Measurements from ENCODE around the gene SFXN2.
A peak's percentile ranks its signal among the peaks of the same experiment; 100 is the strongest.
"Not testable (repeated sequence)": the region's sequence is repeated elsewhere in the genome, so short reads cannot be mapped to it uniquely, and the experiment has no call there.

Gene SFXN2, protein sequence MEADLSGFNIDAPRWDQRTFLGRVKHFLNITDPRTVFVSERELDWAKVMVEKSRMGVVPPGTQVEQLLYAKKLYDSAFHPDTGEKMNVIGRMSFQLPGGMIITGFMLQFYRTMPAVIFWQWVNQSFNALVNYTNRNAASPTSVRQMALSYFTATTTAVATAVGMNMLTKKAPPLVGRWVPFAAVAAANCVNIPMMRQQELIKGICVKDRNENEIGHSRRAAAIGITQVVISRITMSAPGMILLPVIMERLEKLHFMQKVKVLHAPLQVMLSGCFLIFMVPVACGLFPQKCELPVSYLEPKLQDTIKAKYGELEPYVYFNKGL

GRCh38 chr10:102714621-102715455, at the start of gene SFXN2:
TSS of gene SFXN2 (plus strand) at chr10:102714636. CDS start at chr10:102726637, 12,001 bp downstream.
- no peak for DNase-seq

- DNase-seq: no peak
These were observed 48.4 kb upstream of the SFXN2 start for GRCh38 chr10:102665904-102666509.

- DNase-seq: not testable (repeated sequence)
These were observed 47.0 kb upstream of the SFXN2 start for GRCh38 chr10:102667411-102667810.

- DNase-seq: no peak
These were observed 45.9 kb upstream of the SFXN2 start for GRCh38 chr10:102668326-102669107.

DNA sequence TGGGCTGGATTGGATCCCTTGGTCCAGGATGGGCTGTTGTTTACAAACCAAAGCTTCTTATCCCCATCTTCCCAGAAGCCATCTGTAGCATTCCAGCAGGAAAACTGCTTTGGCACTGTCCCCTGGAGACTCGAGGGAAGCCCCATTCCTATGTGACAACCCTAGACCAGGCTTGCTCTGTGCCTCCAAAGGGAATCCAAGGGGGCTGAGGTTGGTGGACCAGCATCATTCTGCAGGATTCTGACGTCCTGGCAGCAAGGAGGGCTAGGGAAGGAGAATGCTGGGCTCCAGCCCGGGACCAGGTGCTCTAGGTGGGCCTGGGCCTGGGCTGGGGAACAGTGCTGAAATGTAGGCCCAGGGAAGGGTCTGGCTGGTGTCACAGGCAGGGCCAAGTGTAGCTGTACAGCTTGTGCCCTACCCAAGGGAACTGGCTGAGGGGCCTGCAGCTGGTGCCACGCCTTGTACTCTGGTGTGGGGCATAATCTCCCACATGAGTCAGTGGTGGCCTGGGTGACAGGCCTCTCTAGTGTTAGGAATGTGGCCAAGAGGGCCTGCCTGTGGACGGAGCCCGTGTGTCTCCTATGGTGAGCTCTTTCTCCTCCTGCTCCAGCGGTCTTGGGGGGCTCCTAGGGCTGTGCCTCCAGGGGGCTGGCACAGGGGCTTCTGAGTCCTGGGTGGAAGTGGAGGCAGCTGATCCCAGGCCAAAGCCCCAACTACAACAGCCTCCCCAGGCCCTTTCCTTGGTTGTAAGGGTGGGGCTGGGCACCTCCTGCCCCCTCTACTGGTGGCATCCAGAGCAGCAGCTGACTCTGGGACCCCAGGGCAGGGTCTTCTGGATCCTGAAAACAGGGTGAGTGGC, 45.0 kb upstream of the SFXN2 start:
- no peak for DNase-seq

DNA sequence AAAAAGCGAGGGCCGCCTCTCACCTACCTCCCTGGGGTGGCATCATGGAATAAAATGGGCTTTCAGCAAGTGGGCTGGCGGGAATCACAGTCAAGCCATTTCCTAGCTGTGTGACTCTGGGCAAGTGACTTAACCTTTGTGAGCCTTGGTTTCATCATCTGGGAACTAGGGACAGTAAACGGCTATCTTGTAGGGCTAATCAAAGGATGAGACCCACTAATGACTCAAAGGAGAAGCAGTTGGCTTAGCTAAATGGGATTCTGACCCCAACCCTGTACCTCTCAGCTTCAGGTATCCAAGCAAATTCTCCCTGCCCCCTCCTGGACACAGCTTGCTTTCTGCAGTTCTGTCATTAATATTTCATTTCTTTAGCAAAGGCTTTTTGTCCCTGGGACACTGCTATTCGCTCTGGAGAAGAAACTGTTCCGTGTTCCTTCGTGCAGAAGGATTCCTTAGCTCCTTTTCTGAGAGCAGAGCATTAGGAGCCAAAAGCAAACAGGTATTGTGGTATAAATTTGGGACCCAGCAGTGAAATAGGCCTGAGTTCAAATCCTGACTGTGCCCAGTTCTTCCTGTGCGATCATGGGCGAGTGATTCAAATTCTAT, 44.3 kb upstream of the SFXN2 start:
- no peak for DNase-seq

GRCh38 chr10:102670871-102671434, 43.5 kb upstream of the SFXN2 start:
- DNase-seq: no peak

- DNase-seq: no peak
These were observed 41.1 kb upstream of the SFXN2 start for GRCh38 chr10:102673236-102673818.

DNA sequence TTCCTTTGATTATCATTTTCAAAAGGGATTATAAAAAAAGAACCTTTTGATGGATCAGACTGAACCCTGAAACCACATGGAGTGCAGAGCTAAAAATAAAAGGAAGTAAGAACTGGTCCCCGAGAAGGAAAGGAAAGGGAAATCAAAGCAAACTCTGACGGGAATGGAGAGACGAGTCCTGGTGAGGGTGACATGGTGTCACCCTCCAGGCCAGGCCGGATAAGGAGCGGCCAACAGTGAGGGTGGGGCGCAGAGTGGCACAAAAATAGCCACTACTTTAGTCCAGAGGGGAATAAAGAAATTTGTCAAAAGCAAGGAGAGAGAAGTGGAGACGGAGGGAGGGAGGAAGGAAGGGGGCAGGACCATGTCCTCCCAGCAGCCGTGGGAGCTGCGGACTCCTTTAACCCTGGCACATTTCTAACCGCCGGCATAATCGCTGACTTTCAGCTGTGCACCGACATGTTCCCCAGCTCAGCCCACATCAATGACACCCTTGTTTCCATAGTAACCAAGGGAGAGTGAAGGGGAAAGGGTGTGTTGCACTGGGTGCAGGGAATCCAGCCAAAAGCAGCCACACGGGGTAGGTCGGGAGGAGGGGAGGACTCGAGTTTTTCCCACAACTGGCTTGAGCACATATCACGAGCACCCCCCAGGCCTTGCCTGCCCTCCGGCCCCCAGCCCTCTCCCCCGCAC, 40.5 kb upstream of the SFXN2 start:
- peak; percentile 32 for DNase-seq

DNA sequence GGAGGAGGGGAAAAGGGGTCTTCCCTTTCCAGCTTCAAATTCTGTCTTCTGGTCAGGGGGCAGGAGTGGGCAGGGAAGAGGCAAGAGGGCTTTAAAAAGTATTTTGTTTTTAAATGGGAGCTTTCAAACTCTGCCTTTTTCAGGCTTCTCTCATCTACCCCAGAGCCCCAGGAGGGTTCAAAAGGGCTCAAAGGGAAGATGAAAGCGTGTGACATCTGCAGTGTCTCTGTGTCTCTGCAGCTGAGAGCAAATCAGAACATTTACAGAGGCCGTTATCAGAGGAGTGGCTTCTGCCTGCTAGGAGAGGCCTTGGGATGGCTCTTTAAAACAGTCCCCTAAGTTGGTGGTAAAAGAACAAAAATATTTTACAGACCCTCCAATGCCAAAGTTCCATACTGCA, 39.9 kb upstream of the SFXN2 start:
- no peak for DNase-seq

- no peak for DNase-seq
These were observed 39.3 kb upstream of the SFXN2 start for GRCh38 chr10:102675011-102675665.

DNA sequence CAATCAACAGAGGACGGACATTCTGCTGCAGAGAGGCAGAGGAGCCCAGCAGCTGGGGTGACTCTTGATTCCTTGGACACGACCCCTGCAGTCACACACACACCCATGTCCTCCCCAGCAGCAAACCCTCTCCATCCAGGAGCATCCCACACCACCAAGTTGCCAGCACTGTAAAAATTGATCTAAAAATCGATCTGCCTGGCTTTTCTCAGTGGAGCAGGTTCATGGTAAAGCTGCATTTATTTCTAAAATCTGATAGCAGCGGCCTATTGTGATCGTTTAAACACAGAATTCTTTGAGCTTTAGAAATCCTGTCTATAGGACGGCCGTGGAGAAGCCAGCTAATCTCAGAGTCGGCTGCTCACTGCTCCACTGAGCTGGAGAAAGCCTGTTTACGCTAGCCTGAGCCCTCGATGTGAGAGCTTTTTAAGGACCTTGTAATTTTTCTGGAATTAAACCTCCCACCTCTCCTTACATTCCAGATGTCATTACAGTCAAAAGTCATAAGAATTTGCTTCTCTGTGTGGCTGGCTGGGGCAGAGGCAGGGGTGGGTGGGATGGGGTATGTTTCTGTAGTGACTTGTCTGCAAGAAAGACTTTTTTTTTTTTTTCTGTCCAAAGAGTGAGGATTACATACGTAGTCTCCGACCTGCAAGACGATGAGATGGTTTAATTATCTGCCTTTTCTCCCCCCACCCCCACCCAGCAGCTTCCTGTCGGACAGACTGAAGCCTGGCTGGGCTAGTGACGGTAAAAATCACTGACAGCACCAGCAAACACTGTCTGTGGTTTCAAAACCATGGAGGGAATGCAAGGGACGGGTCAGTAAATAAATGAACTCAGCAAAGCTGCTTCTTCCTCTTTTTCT, 38.5 kb upstream of the SFXN2 start:
- no peak for DNase-seq

DNA sequence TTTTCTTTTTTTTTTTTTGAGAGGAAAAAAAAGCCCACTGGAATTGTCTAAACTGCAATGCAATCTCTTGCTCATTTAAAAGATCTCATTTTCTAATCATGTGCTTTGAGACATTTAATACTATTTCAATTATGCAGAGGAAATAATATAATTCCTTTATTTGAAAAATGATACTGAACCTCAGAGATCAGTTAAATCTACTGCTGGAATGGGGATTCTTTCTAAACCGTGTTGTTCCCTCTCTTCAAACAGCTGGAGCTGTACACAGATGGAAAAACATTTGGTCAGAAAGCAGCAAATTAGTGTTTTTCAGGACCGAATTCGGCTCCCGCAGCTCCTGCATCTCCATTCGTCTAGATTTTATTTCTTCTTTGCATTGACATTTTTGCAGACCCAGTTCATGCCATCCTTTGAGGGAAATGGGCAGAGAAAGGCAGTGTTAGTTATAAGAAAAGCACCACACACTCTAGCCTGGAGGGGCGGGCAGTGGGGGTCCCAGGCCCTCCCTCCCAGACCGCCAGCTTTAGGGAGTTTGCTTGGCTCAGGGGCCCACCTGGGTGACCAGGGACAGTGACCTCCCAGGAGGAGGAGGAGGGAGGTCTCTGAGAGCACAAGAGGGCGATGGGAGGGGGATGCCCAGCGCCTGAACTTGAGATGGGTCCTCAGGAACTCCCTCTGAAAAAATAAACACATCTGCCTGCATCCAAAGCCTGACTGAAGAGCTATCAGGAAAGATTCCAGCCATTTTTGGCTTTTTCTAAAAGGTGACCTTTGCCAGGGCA, 37.7 kb upstream of the SFXN2 start:
- DNase-seq: no peak

DNA sequence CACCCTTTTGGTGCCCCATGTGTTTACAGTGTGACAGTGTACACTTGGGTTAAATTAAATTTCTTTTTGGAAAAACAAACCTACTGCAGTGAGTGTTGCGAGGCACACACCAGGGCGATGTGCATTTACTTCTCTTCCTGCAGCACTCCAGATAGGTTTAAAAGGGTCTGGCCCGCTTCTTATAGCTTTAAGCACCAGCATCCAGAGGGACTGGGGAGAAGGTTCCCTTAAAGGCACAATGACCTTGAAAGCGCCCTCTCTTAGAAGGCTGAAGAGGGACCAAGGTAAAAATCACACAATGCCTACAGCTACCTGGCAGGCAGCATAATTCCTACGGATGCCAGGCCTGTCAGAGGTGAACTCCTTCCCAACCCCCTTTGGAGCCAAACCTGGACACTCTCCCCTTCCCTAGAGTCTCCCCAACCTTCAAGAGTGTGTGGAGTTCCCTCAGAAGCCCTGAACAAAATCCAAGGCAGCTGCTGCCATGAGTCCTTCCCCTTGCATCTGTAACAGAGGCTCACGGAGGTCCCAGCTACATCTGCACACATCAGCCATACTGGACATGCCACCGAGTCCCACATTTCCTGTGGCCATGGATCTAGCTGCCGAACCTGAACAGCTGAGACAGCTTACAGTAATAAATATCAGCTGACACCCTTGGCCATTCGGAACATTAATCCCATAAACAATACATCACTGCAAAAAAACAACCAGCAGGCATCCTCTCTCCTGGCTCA, 36.9 kb upstream of the SFXN2 start:
- no peak for DNase-seq

DNA sequence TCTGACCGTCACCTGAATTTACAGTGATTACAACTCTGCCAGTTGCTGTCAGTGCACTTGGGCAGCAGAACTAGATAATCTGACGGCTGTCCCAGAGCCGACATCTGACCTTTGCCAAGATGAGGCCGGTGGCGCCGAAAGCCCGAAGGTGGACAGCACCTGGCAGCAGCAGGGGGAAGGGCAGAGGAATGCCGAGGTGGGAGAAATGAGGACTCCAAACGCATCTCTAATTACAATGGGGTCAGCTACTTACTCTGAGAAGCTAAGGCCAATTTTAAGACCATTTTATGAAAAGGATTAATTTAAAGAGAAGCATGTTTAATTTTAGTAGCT, 36.4 kb upstream of the SFXN2 start:
- DNase-seq: no peak

GRCh38 chr10:102678842-102679289, 35.6 kb upstream of the SFXN2 start:
- DNase-seq: no peak

- no peak for DNase-seq
These were observed 34.8 kb upstream of the SFXN2 start for GRCh38 chr10:102679596-102679995.

Data from DMS79 treated with DMSO at 0.1 percent for 48 hours (cell line).